A549 treated with DMSO at 1 μM for 4 hours (cell line): ENCODE results near the gene PLEKHH3. TPM values are rescaled to one million over a fixed set of nuclear protein-coding genes. Genes with fewer than 3 reads are reported as not detected.

Experiments used
- total RNA-seq: library from RNA; stranded (reverse); fragments of 200-300 nt; extraction: Qiagen RNA extraction; gene quantifications from 5 replicates; pipeline ENCODE4 v1.2.3, GENCODE V29; 2022; ENCODE audit warnings: low read depth

Gene PLEKHH3
- 16.0 to 20.7 TPM (median 16.6 TPM) in 5 replicates for total RNA-seq

GRCh38 chr17:42676424-42677011 is at the start of gene PLEKHH3:
PLEKHH3 (minus strand) TSS chr17:42676994; CDS start chr17:42676563, 431 bp downstream.

GRCh38 chr17:42681976-42682721 is 5.4 kb upstream of the PLEKHH3 start, which contains the start of gene CNTNAP1:
CNTNAP1 (plus strand) TSS chr17:42682531; CDS start chr17:42682830, 299 bp downstream.

GRCh38 chr17:42659079-42659931 is 17.5 kb downstream of the PLEKHH3 start, which contains the start of gene TUBG2:
TUBG2 (plus strand) TSS chr17:42659284; CDS start chr17:42659504, 220 bp downstream.

Other genes with a start within 250 kb of the PLEKHH3 start
- gene ATP6V0A1, start 218.1 kb downstream of the PLEKHH3 start, total RNA-seq = 36.9 to 55.3 TPM (median 45.9 TPM) in 5 replicates
- 41.6 to 46.5 TPM (median 43.3 TPM) in 5 replicates for gene NAGLU, start 140.8 kb downstream of the PLEKHH3 start, total RNA-seq
- 0.84 to 1.5 TPM (median 1.4 TPM) in 5 replicates for gene HSD17B1, start 124.1 kb downstream of the PLEKHH3 start, total RNA-seq
- gene COASY, start 114.8 kb downstream of the PLEKHH3 start, total RNA-seq = 109 to 137 TPM (median 125 TPM) in 5 replicates
- 51.9 to 63.2 TPM (median 59.8 TPM) in 5 replicates for gene MLX, start 109.9 kb downstream of the PLEKHH3 start, total RNA-seq
- gene PSMC3IP, start 99.3 kb downstream of the PLEKHH3 start, total RNA-seq = 35.4 to 41.6 TPM (median 37.2 TPM) in 5 replicates
- gene RETREG3, start 67.6 kb downstream of the PLEKHH3 start, total RNA-seq = 28.1 to 34.5 TPM (median 32.2 TPM) in 5 replicates
- gene TUBG1, start 67.3 kb downstream of the PLEKHH3 start, total RNA-seq = 140 to 165 TPM (median 152 TPM) in 5 replicates
- 18.0 to 26.0 TPM (median 23.3 TPM) in 5 replicates for gene TUBG2, start 17.7 kb downstream of the PLEKHH3 start, total RNA-seq
- 0.24 to 0.46 TPM (median 0.37 TPM) in 5 replicates for gene CCR10, start 4.8 kb upstream of the PLEKHH3 start, total RNA-seq
- 5.6 to 7.0 TPM (median 6.3 TPM) in 5 replicates for gene CNTNAP1, start 5.5 kb upstream of the PLEKHH3 start, total RNA-seq
- gene EZH1, start 68.0 kb upstream of the PLEKHH3 start, total RNA-seq = 8.4 to 12.4 TPM (median 11.1 TPM) in 5 replicates
- 0.69 to 1.2 TPM (median 0.85 TPM) in 5 replicates for gene RAMP2, start 84.2 kb upstream of the PLEKHH3 start, total RNA-seq
- gene VPS25, start 96.5 kb upstream of the PLEKHH3 start, total RNA-seq = 124 to 130 TPM (median 127 TPM) in 5 replicates
- 0.56 to 2.4 TPM (median 1.6 TPM) in 5 replicates for gene WNK4, start 103.6 kb upstream of the PLEKHH3 start, total RNA-seq
- gene COA3, start 121.7 kb upstream of the PLEKHH3 start, total RNA-seq = 118 to 145 TPM (median 129 TPM) in 5 replicates
- gene CNTD1, start 121.9 kb upstream of the PLEKHH3 start, total RNA-seq = 0.05 to 0.28 TPM (median 0.05 TPM) in 4 of 5 replicates, not detected in the other
- gene BECN1, start 147.3 kb upstream of the PLEKHH3 start, total RNA-seq = 77.4 to 103 TPM (median 83.0 TPM) in 5 replicates
- gene PSME3, start 156.4 kb upstream of the PLEKHH3 start, total RNA-seq = 239 to 264 TPM (median 256 TPM) in 5 replicates
- gene AOC2, start 167.6 kb upstream of the PLEKHH3 start, total RNA-seq = 1.9 to 3.0 TPM (median 2.2 TPM) in 5 replicates
- 0.99 to 2.0 TPM (median 1.5 TPM) in 5 replicates for gene AOC3, start 174.2 kb upstream of the PLEKHH3 start, total RNA-seq
- not detected in 5 replicates for gene G6PC1, start 223.8 kb upstream of the PLEKHH3 start, total RNA-seq